Neuronal stem cell (in vitro differentiated cells): ENCODE measurements around the gene HEPACAM.

ENCODE experiments used
- DNase-seq: peaks from one replicate; pipeline ENCODE4 v3.0.0-alpha.2; 2013; ENCODE audit warnings: low spot score
- H2AFZ ChIP-seq: one replicate; pipeline ENCODE4 v1.6.1; 2013; ENCODE audit warnings: mild to moderate bottlenecking, low read length, inconsistent platforms
- H2AK5ac ChIP-seq: 2 replicates; pipeline ENCODE4 v1.6.1; 2013; ENCODE audit warnings: low read depth, mild to moderate bottlenecking, inconsistent platforms, low read length, moderate library complexity, mixed read lengths
- H2BK120ac ChIP-seq: 2 replicates; pipeline ENCODE4 v1.6.1; 2013; ENCODE audit warnings: low read depth, mild to moderate bottlenecking, inconsistent platforms, low read length, moderate library complexity, mixed read lengths
- H2BK12ac ChIP-seq: one replicate; pipeline ENCODE4 v1.6.1; 2013; ENCODE audit warnings: low read length, inconsistent platforms
- H2BK15ac ChIP-seq: 2 replicates; pipeline ENCODE4 v1.6.1; 2013; ENCODE audit warnings: mild to moderate bottlenecking, low read length, inconsistent platforms, mixed read lengths
- H2BK5ac ChIP-seq: one replicate; pipeline ENCODE4 v1.6.1; 2013; ENCODE audit warnings: inconsistent platforms, mild to moderate bottlenecking, low read length, moderate library complexity
- H3K14ac ChIP-seq: one replicate; pipeline ENCODE4 v1.6.1; 2013; ENCODE audit warnings: low read length, inconsistent platforms
- H3K18ac ChIP-seq: 2 replicates; pipeline ENCODE4 v1.6.1; 2013; ENCODE audit warnings: low read length, inconsistent platforms
- H3K23ac ChIP-seq: 2 replicates; pipeline ENCODE4 v1.6.1; 2013; ENCODE audit warnings: low read depth, mild to moderate bottlenecking, mixed read lengths, low read length, inconsistent platforms; ENCODE audit not compliant: poor library complexity
- H3K27ac ChIP-seq: replicated peaks from 3 replicates; pipeline ENCODE4 v1.5.1; 2013; ENCODE audit warnings: low read length, inconsistent platforms
- H3K27me3 ChIP-seq, 3 experiments: 2 replicates each; pipeline ENCODE4 v1.6.1; 2013; ENCODE audit warnings: low read length in 3 of 3, mild to moderate bottlenecking in 2 of 3, inconsistent platforms in 1 of 3, low read depth in 1 of 3, mixed read lengths in 1 of 3, moderate library complexity in 1 of 3; ENCODE audit not compliant: control insufficient read depth in 3 of 3, insufficient read depth in 3 of 3
- H3K36me3 ChIP-seq, 2 donors: replicated peaks in 1 of 2; 2 replicates each; pipeline ENCODE4 v1.6.1; 2013; ENCODE audit warnings: low read length in 2 of 2; ENCODE audit not compliant: control insufficient read depth in 2 of 2, insufficient read depth in 2 of 2
- H3K4ac ChIP-seq: 2 replicates; pipeline ENCODE4 v1.6.1; 2013; ENCODE audit warnings: inconsistent platforms, mild to moderate bottlenecking, low read length, moderate library complexity
- H3K4me1 ChIP-seq, 2 donors: 1 replicate in 1 of 2; 2 replicates in 1 of 2; pipeline ENCODE4 v1.6.1; 2013; ENCODE audit warnings: low read length in 2 of 2, low read depth in 1 of 2; ENCODE audit not compliant: control insufficient read depth in 2 of 2, insufficient read depth in 1 of 2
- H3K4me2 ChIP-seq: one replicate; pipeline ENCODE4 v1.6.1; 2013; ENCODE audit warnings: mild to moderate bottlenecking, low read length, inconsistent platforms; ENCODE audit not compliant: insufficient read depth, poor library complexity, severe bottlenecking
- H3K4me3 ChIP-seq, 2 donors: 2 replicates each; pipeline ENCODE4 v1.5.1; 2013; ENCODE audit warnings: low read length in 2 of 2, mild to moderate bottlenecking in 2 of 2, inconsistent platforms in 1 of 2, moderate library complexity in 1 of 2
- H3K79me1 ChIP-seq: one replicate; pipeline ENCODE4 v1.6.1; 2013; ENCODE audit warnings: low read depth, mild to moderate bottlenecking, inconsistent platforms, low read length, moderate library complexity
- H3K9ac ChIP-seq: one replicate; pipeline ENCODE4 v1.6.1; 2013; ENCODE audit warnings: mild to moderate bottlenecking, low read depth, low read length, inconsistent platforms; ENCODE audit not compliant: poor library complexity
- H3K9me3 ChIP-seq, 2 donors: replicated peaks in 1 of 2; 2 replicates each; pipeline versions ENCODE3 to v1.6.1; 2013; ENCODE audit warnings: low read length in 2 of 2, mild to moderate bottlenecking in 2 of 2, inconsistent platforms in 1 of 2, low read depth in 1 of 2, mixed read lengths in 1 of 2, moderate library complexity in 1 of 2; ENCODE audit not compliant: control insufficient read depth in 2 of 2, insufficient read depth in 1 of 2
- H4K8ac ChIP-seq: one replicate; pipeline ENCODE4 v1.6.1; 2013; ENCODE audit warnings: low read depth, mild to moderate bottlenecking, inconsistent platforms, low read length, moderate library complexity
- H4K91ac ChIP-seq: one replicate; pipeline ENCODE4 v1.6.1; 2013; ENCODE audit warnings: low read length, low read depth, mild to moderate bottlenecking, inconsistent platforms; ENCODE audit not compliant: poor library complexity
- WGBS, 2 donors: extraction: QIAGEN DNeasy Blood & Tissue Kit; methylation state at CpG; one replicate each; pipeline ENCODE4 v1.1.7; 2013; ENCODE audit warnings: missing lambda C conversion rate in 2 of 2, mixed read lengths in 1 of 2; ENCODE audit not compliant: insufficient read length in 2 of 2, insufficient replicate concordance in 1 of 2; ENCODE audit errors: extremely low coverage in 2 of 2; 5-methylcytosine and 5-hydroxymethylcytosine counted together

HEPACAM gene

GRCh38 chr11:124955035-124955434 is 19.2 kb upstream of the HEPACAM start:
- DNase-seq = no peak
- Histone ChIP-seq H3K14ac (no peak overlapping the region), H3K79me1 (no peaks in the 10 kb centered on the region), H3K4me3 (peak overlapping the region in 1 of 2 donors; percentile 73), H3K9me3 (no peaks in the 10 kb centered on the region), H3K4me1 (peaks cover 5% of the 10 kb centered on the region in 2 donors), H2BK12ac (no peak overlapping the region), H3K4ac (no peak overlapping the region), H3K36me3 (peaks cover 0 to 4% of the 10 kb centered on the region in 2 donors), H4K91ac (no peak overlapping the region), H3K27me3 (no peaks in the 10 kb centered on the region), H3K9ac (no peak overlapping the region), H4K8ac (no peak overlapping the region), H2AFZ (no peak overlapping the region), H2AK5ac (no peak overlapping the region), H3K27ac (no peak overlapping the region), H2BK15ac (no peak overlapping the region), H2BK5ac (no peak overlapping the region), H3K23ac (no peak overlapping the region), H2BK120ac (no peak overlapping the region), H3K18ac (no peak overlapping the region), H3K4me2 (no peak overlapping the region)

GRCh38 chr11:124954590-124954955 is 18.7 kb upstream of the HEPACAM start:
- peaks cover 5% of the 10 kb centered on the region in 2 donors for H3K4me1 ChIP-seq
- no peak overlapping the region for H3K23ac ChIP-seq
- H2AK5ac ChIP-seq = no peak overlapping the region
- H3K4ac ChIP-seq = no peak overlapping the region
- no peak for DNase-seq
- H2BK120ac ChIP-seq = no peak overlapping the region
- no peak overlapping the region for H3K27ac ChIP-seq
- H2AFZ ChIP-seq = peak overlapping the region; percentile 95
- WGBS, 2 donors = no CpG with 5 or more reads among the region's 6 CpGs
- H3K14ac ChIP-seq = no peak overlapping the region
- peaks cover 0 to under 1% of the 10 kb centered on the region in 2 donors for H3K36me3 ChIP-seq
- H4K91ac ChIP-seq = no peak overlapping the region
- H2BK12ac ChIP-seq = no peak overlapping the region
- no peak overlapping the region for H4K8ac ChIP-seq
- no peaks in the 10 kb centered on the region for H3K79me1 ChIP-seq
- H3K9me3 ChIP-seq = no peaks in the 10 kb centered on the region
- peak overlapping the region; percentile 82 for H3K4me2 ChIP-seq
- H2BK5ac ChIP-seq = no peak overlapping the region
- no peak overlapping the region for H3K9ac ChIP-seq
- peak overlapping the region; percentile 73 to 87 for H3K4me3 ChIP-seq
- no peaks in the 10 kb centered on the region for H3K27me3 ChIP-seq
- H3K18ac ChIP-seq = no peak overlapping the region
- H2BK15ac ChIP-seq = no peak overlapping the region

GRCh38 chr11:124953753-124954589 is 18.1 kb upstream of the HEPACAM start, which contains the start of gene CCDC15:
TSS of gene CCDC15 (plus strand) at chr11:124954202. CDS start at chr11:124954733, 531 bp downstream.
- H3K14ac ChIP-seq = no peak within 1 kb of the TSS
- no peaks in the 10 kb centered on the region for H3K36me3 ChIP-seq
- H3K4me2 ChIP-seq = peak within 1 kb of the TSS; percentile 82
- H3K27me3 ChIP-seq = no peaks in the 10 kb centered on the region
- no peak within 1 kb of the TSS for H2AK5ac ChIP-seq
- peak within 1 kb of the TSS; percentile 80 for H3K23ac ChIP-seq
- peak within 1 kb of the TSS; percentile 82 for H3K9ac ChIP-seq
- H2BK120ac ChIP-seq = no peak within 1 kb of the TSS
- peak within 1 kb of the TSS; percentile 84 for H3K18ac ChIP-seq
- H3K9me3 ChIP-seq = no peaks in the 10 kb centered on the region
- WGBS, 2 donors = no CpG with 5 or more reads among the region's 54 CpGs
- H3K79me1 ChIP-seq = no peaks in the 10 kb centered on the region
- H3K4me1 ChIP-seq = peaks cover 5% of the 10 kb centered on the region in 2 donors
- no peak within 1 kb of the TSS for H4K91ac ChIP-seq
- no peak within 1 kb of the TSS for H2BK15ac ChIP-seq
- H2AFZ ChIP-seq = peak within 1 kb of the TSS; percentile 95
- peak within 1 kb of the TSS; percentile 90 for H3K27ac ChIP-seq
- H3K4ac ChIP-seq = no peak within 1 kb of the TSS
- no peak within 1 kb of the TSS for H4K8ac ChIP-seq
- DNase-seq = peak; percentile 94
- H2BK12ac ChIP-seq = no peak within 1 kb of the TSS
- peak within 1 kb of the TSS; percentile 73 to 87 for H3K4me3 ChIP-seq
- H2BK5ac ChIP-seq = no peak within 1 kb of the TSS

GRCh38 chr11:124951341-124951740 is 15.5 kb upstream of the HEPACAM start:
- Histone ChIP-seq H2AFZ (no peak overlapping the region), H3K9me3 (no peaks in the 10 kb centered on the region), H3K4me1 (peaks cover 5% of the 10 kb centered on the region in 2 donors), H3K9ac (no peak overlapping the region), H3K4me3 (no peak overlapping the region), H3K36me3 (no peaks in the 10 kb centered on the region), H3K18ac (no peak overlapping the region), H2BK120ac (no peak overlapping the region), H4K91ac (no peak overlapping the region), H3K27ac (no peak overlapping the region), H2BK5ac (no peak overlapping the region), H3K23ac (no peak overlapping the region), H3K4me2 (no peak overlapping the region), H2BK12ac (no peak overlapping the region), H3K27me3 (no peaks in the 10 kb centered on the region), H3K4ac (no peak overlapping the region), H4K8ac (no peak overlapping the region), H3K14ac (no peak overlapping the region), H2AK5ac (no peak overlapping the region), H3K79me1 (no peaks in the 10 kb centered on the region), H2BK15ac (no peak overlapping the region)
- no CpG with 5 or more reads among the region's 3 CpGs for WGBS, 2 donors
- DNase-seq = no peak
